ENCODE measurements around the gene FAM229A.

DNA sequence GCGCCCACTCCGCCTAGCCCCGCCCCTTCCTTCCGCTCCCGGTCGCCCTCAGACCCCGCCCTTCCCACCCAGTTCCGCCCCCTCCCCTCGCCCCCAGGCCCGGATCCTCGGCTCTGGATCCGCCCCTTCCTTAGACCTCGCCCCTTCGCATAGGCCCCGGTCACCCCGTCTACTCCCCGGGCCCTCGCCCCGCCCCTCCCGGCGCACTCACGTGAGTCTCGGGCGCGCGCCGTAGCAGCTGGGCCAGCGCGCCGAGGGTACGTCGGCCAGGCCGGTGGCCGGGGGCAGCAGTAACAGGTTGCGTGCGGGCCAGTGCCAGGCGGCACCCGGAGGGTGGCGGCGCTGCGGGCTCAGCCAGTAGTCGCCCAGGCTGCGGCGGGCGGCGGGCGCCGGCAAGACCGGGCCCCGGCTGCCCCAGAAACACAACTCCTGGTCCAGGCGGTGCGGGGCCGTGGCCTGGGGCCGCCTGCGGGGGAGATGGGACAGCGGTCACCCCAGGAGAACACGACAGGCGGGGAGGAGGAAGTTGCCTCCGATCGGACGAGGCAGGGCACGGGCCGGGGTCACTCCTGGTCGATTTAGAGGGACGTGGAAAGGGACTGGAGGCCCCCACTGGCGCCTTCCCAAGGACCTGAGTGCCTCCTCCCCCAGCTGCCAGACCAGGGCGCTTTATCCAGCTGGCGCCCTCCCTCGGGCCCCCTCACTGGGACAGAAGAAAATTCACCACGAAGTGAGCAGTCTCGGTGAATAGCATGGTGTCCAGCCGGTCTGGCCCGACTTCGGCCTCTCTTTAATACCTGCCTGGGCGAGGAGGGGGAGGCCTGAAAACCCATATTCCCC, 10.7 kb downstream of the FAM229A start:
- TF ChIP-seq, protein P1, sequence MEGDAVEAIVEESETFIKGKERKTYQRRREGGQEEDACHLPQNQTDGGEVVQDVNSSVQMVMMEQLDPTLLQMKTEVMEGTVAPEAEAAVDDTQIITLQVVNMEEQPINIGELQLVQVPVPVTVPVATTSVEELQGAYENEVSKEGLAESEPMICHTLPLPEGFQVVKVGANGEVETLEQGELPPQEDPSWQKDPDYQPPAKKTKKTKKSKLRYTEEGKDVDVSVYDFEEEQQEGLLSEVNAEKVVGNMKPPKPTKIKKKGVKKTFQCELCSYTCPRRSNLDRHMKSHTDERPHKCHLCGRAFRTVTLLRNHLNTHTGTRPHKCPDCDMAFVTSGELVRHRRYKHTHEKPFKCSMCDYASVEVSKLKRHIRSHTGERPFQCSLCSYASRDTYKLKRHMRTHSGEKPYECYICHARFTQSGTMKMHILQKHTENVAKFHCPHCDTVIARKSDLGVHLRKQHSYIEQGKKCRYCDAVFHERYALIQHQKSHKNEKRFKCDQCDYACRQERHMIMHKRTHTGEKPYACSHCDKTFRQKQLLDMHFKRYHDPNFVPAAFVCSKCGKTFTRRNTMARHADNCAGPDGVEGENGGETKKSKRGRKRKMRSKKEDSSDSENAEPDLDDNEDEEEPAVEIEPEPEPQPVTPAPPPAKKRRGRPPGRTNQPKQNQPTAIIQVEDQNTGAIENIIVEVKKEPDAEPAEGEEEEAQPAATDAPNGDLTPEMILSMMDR (IDR thresholded peaks at IDR 0.05) = peak in 2 of 6 experiments; percentile 6 to 12
- peak in 2 of 4 donors; percentile 83 to 84 for TF ChIP-seq POLR2A (IDR thresholded peaks at IDR 0.05)

All from esophagus squamous epithelium (tissue), 4 donors.